Uterus (tissue), 2 donors: ENCODE results near the gene ADIG.

Source experiments
- POLR2A ChIP-seq, 2 donors: fragments of 450-650 bp; IDR thresholded peaks; one replicate each; pipeline ENCODE4 v1.6.1; 2016; ENCODE audit warnings: antibody characterized with exemption in 2 of 2, mild to moderate bottlenecking in 1 of 2, moderate library complexity in 1 of 2
- TF ChIP-seq, protein P1 (sequence below), 4 experiments: fragments of 200-600 bp in 2 of 4; fragments of 450-650 bp in 2 of 4; sonication (generic) in 2 of 4; IDR thresholded peaks; one replicate each; pipeline ENCODE4 v1.5.1; 2016 to 2019; ENCODE audit warnings: antibody characterized with exemption in 4 of 4, mild to moderate bottlenecking in 2 of 4, moderate library complexity in 1 of 4

DNA sequence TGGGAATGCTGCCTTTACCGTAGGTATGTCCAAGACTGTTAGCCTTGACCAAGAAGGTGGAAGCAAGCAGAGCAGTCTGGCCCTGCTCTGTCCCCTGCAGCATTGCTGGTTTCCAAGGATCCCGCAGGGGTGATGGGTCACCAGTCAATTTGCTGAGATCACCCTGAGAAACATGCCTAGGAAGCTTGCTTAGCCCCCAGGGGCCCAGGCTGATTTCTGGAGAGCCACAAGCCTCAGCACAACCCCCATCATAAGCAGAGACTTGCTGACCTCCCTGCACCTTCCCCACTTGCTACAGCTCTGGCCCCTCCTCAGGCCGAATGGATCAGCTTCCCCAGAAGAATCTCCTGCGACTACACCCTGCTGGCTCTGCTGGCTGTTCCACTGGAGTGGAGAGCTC is 42.1 kb downstream of the ADIG start:
- TF ChIP-seq, protein P1, sequence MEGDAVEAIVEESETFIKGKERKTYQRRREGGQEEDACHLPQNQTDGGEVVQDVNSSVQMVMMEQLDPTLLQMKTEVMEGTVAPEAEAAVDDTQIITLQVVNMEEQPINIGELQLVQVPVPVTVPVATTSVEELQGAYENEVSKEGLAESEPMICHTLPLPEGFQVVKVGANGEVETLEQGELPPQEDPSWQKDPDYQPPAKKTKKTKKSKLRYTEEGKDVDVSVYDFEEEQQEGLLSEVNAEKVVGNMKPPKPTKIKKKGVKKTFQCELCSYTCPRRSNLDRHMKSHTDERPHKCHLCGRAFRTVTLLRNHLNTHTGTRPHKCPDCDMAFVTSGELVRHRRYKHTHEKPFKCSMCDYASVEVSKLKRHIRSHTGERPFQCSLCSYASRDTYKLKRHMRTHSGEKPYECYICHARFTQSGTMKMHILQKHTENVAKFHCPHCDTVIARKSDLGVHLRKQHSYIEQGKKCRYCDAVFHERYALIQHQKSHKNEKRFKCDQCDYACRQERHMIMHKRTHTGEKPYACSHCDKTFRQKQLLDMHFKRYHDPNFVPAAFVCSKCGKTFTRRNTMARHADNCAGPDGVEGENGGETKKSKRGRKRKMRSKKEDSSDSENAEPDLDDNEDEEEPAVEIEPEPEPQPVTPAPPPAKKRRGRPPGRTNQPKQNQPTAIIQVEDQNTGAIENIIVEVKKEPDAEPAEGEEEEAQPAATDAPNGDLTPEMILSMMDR (IDR thresholded peaks at IDR 0.05), result no peak
- TF ChIP-seq POLR2A (IDR thresholded peaks at IDR 0.05), result no peak
